SKM-1 (cell line): ENCODE data around the gene CASQ1.

ENCODE experiments used
- DNase-seq: peaks from one replicate; lab custom pipeline; 2025; ENCODE audit not compliant: unreplicated experiment; lab: John Stamatoyannopoulos, UW

Gene CASQ1

DNA sequence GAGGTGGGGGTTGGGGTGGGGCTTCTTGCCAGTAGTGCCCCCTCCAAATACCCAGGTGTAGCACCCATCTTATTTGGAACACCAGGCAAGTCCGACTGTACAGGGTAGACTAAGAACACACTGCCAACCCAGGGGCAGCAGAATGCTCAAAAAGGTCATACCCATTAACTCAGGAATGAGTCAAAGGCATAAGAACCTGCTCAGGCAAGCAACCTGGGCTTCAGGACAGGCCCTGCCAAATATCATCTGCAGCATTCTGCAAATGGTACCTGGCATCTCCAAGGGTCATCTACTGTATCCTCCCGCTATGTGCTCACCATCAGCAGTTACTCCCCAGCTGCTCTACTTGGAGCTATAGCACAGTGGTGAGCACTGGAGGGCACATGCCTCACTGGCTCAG, 34.2 kb downstream of the CASQ1 start:
- DNase-seq, result no peak

DNA sequence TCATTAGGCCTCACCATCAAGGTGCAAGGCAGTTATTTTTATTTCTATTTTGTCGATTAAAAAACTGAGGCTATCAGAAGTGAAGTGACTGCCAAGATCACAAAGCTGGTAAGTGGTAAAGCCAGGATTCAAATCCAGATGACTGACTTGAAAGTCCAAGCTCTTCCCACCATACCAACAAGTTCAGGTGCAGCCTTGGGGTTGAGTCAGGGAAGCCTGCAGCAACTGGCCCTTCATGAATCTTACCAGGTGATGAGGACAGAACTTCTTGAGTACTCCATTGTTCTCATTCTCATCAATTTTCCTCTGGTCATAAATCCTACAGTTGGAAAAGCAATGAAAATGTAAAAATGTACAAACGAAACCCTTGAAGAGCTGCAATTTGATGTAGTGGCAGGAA, 35.0 kb downstream of the CASQ1 start:
- no peak for DNase-seq

DNA sequence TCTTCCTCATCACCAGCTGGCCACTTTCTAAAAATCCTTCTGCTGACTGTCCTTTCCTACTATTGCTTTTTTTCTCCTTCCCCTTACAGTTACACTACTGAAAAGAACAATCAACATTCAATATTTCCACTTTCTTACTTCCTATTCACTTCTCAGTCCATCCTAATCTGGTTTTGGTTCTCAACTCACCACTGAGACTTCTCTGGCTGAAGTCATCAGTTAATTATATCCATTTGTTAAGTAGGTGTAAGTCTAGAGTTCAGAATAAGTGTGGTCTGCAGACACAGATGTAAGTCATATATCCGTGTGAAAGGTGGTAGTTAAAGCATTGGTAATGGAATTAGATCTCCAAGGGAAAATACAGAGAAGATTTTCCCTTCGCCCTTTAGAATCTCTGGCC, 36.2 kb downstream of the CASQ1 start:
- no peak for DNase-seq

DNA sequence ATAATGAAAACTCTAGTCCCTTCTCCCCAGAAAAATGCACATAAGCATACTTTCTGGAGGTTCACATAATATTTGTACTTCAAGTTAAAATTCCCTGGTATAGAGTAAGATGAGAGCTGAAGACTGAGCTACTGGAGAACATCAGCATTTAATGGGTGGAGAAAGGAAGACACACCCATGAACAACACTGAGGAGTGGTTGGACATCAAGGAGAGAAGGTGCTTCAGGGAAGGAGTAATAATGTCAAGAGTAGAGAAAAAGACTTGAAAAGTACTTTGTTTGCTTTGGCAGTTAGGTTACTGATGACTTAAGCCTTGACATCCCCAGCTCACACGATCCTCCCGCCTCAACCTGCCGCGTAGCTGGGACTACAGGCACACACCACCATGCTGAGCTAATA, 36.7 kb downstream of the CASQ1 start:
- no peak for DNase-seq

DNA sequence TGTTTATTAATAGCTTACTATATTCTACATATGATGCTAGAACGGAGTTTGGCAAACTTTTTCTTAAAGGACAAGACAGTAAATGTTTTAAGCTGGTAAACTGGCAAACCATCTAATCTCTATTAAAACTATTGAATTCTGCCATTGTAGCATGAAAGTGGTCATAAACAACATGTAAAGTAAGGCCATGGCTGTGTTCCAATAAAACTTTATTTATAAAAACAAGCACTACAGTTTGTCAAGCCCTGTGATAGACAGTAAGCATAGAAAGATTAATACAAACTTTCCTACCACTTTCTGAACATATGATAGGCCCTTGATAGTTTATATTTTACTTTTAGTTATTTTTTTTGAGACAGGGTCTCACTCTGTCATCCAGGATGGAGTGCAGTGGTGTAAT, 37.2 kb downstream of the CASQ1 start:
- DNase-seq, result no peak

DNA sequence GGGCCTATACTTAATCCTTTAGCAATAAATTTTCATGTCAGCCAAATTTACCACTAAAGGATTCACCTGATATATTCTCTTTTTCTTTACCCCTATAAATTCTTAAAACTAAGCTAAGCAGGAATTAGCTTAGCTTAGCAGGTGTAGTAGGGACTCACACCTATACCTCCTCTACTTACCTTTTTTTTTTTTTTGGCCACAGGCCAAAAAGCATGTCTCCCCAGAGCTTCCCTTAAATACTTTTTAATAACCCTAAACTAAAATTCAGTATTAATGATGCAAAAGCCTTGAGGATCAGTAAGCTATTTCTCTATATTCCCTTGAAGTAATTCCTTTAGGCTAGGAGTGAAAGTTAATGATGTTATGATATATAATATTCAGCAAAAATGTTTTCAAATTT, 38.1 kb downstream of the CASQ1 start:
- DNase-seq, result no peak

DNA sequence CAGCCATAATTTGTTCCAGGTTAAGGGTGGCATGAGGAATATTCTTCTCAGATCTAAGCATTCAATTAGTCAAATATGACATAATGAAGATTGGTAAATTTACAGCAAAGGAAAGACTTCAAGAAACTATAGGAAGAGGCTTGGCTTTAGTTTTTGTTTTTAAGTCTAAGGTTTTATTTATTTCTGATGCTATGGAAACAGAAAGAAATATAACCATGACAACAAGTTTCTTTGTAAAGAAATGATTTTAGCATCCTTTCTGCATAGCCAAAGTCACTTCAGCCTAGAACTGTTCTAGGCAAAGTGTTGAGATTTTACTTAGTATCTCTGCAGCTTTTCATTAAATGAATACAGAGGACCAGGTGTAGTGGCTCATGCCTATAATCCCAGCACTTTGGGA, 42.5 kb downstream of the CASQ1 start:
- DNase-seq, result no peak

DNA sequence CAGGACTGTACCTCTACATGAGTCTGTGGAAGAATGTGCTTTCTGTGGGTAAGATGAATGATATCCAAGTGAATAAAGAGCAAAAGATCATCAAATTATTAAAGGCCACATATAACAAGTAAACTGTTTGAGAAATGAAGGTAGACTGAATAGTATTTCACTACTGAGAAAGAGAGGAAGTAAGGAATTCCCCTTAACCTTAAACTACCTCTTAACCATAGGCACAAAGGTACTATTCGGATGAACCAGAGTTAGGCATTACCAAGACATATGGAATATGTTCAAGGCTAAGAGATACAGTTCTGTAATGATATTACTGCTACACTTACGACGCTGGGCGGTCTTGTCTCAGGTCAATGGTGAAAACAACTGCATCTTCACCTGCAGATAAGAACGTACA, 46.4 kb downstream of the CASQ1 start:
- no peak for DNase-seq

DNA sequence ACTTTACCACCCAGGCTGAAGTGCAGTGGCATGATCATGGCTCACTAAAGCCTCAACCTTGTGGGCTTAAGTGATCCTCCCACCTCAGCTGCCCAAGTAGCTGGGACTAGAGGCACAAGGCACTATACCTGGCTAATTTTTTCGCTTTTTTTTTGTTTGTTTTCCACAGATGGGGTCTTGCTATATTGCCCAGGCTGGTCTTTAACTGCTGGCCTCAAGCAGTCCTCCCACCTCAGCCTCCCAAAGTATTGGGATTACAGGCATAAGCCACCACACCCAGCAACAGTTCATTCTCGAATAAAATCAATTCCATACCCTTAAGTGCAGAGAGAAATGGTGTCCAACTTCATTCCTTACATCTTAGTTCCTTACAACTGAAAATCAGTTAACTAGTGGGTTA, 47.2 kb downstream of the CASQ1 start:
- no peak for DNase-seq

DNA sequence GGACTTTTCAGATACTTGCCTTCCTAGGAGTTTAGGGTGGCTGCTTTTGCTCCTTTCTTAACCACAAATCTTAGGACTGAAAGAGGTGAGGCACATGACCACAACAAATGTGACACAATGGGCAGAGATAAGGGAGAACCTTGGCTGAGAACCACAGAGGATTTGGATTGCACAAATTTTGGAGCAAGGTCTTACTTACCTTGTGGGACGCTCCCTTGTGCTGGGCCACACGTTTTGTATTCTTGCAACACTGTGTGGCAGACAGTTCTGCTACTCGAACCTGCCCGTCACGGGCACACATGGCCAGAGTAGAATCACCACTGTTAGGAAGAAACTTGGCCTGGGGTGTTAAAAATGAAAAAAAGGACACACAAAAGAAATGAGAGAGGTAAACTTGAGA, 48.0 kb downstream of the CASQ1 start:
- DNase-seq, result no peak

DNA sequence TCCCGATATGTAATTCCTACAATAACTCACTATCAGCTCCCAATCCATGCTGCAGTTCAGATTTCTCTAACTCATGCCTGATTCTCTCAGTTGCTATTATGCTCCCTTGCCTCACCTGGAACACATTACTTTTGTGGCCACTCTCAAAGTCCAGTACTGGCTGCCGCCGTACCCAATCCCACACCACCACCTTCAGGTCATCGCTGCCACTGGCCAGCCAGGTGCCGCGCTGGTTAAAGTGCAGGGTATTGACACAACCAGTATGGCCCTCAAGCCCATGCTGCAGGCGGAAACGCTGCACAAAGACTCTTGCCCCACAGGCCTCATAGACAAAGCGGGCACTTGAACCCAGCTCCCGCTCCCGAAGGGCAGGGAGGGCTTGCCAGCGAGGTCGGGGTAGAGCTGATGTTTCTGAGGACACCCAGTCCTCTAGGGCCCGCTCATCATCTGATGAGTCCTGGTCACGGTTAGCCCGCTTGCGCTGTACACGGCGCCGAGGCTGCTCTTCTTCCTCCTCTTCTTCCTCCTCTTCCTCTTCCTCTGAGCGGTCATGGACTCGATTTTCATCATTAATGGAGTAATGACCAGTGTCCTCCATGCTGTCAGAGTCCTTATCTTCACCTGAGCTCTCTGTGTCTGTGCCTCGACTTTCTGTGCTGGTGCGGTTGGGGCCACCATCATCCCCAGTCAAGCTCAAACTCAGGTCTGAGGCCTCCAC, 49.4 kb downstream of the CASQ1 start:
- no peak for DNase-seq

DNA sequence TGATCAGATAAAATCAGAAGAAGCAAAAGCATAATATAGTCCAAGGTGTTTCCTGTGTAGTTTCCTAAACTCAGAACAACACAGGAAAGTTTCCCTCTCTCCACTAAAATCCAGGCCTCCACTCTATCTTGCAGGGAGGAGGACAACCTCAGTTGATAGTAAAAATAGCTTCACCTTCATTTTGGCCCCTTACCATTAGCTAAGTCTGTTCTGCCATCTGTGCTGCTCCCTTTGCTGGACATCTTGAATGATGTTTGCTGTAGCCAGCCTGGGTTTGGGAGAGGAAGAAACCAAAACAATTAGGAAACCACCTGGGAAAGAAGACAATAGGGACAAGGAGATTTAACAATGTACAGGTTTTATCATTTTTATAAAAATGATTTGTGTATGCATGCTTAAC, 53.4 kb downstream of the CASQ1 start:
- DNase-seq, result no peak

DNA sequence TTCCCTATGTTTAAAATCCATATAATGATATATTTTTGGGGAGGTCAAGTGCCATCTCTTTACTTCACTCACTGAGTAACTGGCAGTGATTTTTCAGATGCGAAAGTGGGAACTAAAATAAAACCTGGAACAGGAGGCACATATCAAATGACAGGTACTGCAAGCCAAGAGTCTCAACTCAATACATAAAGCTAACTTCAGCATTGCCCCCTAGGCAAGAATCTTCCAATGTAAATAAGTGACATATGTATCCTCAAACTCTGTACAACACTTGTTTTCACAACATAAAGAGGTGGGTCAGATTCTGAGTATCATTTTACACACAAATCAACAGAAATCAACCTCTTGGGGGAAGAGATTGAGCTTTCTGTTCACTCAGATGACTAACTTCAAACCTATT, 53.8 kb downstream of the CASQ1 start:
- DNase-seq, result no peak

DNA sequence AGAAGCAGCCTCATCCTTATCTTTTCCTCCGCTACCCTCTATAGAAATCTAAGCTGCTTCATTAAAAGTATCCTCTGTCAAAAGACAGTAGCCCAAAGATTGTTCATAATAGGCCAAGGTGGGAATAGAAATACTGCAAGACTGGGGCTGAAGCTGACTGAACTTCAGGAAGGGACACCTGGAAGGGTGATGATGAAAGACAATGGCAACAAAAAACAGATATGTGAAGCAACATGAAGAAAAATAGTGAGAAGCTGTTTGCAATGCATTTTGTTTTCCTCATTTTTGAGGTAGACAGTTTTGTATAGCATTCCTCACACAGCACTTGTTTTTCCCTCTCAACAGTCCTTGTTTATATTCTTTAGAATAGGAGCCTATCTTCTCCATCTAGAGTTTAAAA, 55.1 kb downstream of the CASQ1 start:
- no peak for DNase-seq

DNA sequence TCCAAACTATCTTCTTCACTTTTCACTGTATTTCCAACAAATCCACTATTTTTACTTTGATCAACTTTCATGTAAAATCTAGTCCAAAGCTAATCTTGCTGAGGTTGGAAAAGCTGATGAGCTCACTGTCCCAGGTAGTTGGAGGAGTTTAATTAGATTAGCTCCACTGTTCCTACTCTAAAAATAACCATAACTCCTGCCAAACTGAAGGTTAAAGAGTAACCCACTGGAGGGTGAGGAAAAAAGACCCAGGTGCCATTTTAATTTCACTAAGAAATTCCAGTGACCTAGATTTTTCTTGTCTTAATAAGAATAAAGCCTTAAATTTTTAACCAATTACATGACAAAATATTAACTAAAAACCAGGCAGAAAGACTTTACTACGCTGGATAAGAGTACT, 56.7 kb downstream of the CASQ1 start:
- no peak for DNase-seq

DNA sequence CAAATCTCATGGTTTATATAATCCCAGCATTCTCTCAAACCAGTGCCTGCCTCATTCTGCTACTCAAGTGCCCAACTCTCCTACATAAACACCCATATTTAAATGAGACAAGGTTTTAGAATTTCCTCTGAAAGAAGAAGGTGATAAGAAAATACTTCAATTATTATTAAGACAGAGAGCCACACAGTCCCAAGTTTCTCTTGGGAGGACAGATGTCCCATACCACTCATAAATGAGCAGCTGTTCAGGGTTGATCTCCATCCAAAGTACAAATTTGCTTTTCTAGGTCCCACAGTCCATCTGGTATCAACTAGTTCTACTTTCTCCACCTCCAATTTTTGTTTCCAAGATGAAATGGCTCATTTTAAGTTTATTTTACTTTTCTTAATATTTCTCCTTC, 60.6 kb downstream of the CASQ1 start:
- DNase-seq, result no peak
